GM20000 (cell line): Measurements from ENCODE around the gene HS3ST4.
"Not testable (repeated sequence)": the region's sequence is repeated elsewhere in the genome, so short reads cannot be mapped to it uniquely, and the experiment has no call there.

Source experiments
- DNase-seq: peaks from one replicate; pipeline ENCODE4 v3.0.0; 2012; ENCODE audit warnings: low spot score
- TF ChIP-seq, protein P1 (sequence below): IDR thresholded peaks from 2 replicates; pipeline ENCODE4 v1.5.1; 2012; ENCODE audit warnings: mild to moderate bottlenecking, control low read depth; ENCODE audit errors: extremely low read depth, missing control alignments

HS3ST4 gene

DNA sequence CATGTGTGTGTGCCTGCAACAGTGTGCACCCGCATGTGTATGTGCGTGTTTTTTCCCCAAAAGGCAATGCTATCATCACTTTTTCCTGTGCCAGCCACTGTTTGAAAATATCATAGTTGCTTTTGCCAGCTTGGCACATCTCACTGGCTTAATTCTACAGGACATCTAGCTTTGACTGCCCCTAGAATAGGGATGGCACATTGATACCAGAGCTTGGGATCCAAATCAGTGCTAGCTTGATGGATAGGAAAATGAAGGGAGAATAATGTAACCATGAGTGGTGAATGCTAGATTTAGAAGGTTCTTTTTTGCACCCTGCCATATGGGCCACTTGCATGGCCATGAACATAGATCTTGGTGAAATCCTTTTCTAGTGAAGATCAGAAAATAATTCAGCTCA, 72.7 kb downstream of the HS3ST4 start:
- no peak for DNase-seq
- TF ChIP-seq, protein P1, sequence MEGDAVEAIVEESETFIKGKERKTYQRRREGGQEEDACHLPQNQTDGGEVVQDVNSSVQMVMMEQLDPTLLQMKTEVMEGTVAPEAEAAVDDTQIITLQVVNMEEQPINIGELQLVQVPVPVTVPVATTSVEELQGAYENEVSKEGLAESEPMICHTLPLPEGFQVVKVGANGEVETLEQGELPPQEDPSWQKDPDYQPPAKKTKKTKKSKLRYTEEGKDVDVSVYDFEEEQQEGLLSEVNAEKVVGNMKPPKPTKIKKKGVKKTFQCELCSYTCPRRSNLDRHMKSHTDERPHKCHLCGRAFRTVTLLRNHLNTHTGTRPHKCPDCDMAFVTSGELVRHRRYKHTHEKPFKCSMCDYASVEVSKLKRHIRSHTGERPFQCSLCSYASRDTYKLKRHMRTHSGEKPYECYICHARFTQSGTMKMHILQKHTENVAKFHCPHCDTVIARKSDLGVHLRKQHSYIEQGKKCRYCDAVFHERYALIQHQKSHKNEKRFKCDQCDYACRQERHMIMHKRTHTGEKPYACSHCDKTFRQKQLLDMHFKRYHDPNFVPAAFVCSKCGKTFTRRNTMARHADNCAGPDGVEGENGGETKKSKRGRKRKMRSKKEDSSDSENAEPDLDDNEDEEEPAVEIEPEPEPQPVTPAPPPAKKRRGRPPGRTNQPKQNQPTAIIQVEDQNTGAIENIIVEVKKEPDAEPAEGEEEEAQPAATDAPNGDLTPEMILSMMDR: no peak

DNA sequence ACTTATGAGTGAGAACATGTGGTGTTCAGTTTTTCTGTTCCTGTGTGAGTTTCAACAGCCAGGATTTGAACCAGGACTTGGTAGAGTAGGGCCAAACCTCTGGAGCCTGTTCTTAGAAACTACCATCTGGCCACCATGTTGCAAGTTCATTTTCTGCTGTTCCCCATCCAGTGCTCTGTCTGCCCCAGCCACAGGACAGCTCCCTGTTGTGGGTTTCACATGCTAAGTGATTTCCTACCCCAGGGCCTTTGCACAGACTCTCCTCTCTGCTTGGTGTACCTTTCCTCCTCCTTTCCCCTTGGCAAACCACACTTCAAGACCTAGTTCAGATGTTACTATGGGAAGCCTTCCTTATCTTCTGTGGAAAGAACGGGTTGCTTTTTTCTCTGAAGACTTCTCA, 79.5 kb downstream of the HS3ST4 start:
- no peak for DNase-seq
- TF ChIP-seq, protein P1: no peak

DNA sequence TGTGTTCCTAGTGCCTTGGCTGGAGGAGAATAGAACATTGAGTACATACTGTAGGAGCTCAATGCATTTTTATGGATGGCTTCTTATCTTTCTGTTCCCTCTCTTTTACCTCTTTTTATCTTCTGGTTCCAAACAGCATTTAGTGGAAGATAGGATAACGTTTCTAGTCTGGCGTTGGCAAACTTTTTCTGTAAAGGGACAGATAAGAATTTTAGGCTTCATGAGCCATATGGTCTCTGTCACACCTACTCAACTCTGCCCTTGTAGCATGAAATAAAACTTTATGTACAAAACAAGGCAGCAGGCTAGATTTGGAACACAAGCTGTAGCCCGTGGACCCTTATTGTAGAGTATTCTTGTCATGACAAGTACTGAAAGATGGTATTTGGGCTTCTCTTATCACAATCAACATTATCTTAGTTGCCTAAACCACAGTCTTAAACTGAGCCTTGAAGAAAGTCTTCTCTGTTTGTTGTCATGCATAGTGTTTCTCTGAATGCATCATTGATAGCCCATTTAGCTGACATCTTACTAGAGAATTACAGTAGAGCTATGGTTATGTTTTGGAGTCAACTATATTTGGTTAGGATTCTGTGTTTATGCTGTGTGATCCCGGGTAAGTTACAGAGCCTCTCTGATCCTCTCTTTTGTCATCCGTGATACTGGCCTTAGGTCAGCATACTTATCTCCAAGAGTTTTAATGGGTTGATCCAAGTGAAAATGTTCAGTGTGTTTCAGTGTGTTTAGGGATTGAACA, 80.2 kb downstream of the HS3ST4 start:
- TF ChIP-seq, protein P1: no peak
- no peak for DNase-seq

DNA sequence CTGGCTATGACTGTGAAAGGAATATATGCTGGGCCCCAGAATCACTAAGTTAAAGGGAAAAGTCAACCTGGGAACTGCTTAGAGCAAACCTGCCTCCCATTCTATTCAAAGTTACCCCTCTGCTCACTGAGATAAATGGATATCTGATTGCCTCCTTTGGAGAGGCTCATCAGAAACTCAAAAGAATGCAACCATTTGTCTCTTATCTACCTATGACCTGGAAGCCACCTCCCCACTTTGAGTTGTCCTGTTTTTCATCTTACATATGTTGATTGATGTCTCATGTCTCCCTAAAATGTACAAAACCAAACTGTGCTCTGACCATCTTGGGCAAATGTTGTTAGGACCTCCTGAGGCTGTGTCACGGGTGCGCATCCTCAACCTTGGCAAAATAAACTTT, 84.5 kb downstream of the HS3ST4 start:
- not testable (repeated sequence) for DNase-seq

DNA sequence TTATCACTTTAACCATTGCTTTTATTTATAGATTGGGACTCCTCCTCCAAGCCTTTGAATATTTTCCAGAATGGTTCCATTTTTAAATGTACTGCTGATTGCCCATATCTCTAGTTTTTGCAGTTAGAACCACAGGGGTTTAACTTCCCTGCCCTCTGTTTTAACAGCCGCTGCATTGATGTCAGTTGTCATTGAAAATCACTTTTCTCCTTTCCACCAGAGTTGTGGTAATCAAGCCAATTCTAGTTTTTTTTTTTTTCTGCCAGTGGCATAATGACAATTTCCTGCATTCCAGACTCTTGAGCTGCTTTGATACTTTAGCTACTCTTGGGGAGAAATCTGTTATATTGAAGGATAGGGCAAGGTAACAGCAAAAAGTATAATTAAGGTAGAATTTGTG, 91.5 kb downstream of the HS3ST4 start:
- TF ChIP-seq, protein P1: no peak
- no peak for DNase-seq

DNA sequence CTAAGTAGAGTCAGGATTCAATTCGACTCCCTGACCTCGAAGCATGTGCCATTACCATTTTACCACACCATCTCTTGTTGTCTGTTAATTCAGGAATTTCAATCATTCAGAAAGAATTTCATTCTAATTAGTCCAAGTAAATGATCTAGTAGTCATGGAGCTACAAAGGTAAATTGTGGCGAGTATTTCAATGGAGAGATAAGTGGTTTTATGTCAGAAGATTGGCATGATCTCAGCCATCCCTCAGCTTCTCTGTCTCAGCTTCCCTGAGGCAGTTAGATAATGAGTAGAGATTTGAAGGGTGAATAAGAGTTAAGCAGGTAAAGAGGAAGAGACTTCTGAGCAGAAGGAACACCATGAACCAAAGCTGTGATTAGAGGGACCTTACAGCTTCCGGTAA, 93.6 kb downstream of the HS3ST4 start:
- DNase-seq: no peak
- TF ChIP-seq, protein P1: no peak

DNA sequence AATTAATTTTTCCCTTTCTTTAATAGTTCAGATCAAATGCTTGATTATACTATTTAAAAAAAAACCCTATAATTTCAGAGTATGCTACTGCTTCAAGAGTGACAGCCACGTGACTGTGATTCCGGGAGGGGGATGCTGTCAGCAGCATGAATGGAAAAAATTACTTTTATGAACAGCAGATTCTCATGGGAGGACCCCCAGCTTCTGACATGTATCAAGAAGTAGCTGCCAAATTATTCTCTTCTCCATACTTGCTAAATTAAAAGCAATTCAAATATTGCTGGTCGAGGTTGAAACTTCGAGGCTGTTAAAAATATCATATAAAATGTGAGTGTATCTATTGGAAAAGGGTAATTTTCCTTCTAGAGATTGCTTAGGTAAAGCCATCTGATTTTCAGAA, 95.0 kb downstream of the HS3ST4 start:
- DNase-seq: no peak
- TF ChIP-seq, protein P1: no peak

DNA sequence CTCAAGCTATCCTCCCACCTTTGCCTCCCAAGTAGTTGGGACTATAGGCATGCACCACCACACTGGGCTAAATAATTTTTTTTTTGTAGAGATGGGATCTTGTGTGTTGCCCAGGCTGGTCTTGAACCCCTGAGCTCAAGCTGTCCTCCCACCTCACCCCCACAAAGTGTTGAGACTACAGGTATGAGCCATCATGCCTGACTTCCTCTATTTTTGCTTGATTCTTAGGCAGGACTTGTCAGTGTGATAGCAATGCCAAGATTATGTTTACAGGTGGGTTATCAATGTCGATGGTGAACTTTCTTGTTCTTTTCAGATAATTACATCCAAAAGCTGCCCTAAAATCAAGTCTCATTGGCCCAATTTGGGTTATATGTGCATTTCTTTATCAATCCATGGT, 96.9 kb downstream of the HS3ST4 start:
- TF ChIP-seq, protein P1: no peak
- no peak for DNase-seq
